ENCODE measurements around the gene SARDH. TPM values are rescaled to one million over a fixed set of nuclear protein-coding genes. Genes with fewer than 3 reads are reported as not detected.
A peak's percentile ranks its signal among the peaks of the same experiment; 100 is the strongest.

SARDH gene
- total and polyA plus RNA-seq, 2 donors (not counting 1 experiment from before 2014, with no cell fraction given): 2.5 to 4.8 TPM

GRCh38 chr9:133710661-133711427, 27.3 kb downstream of the SARDH start:
- H3K4me1 ChIP-seq (ENCODE audit: control insufficient read depth, extremely low read depth, insufficient read depth, low read length): peaks cover 25% of the 10 kb centered on the region
- no peaks in the 10 kb centered on the region for H4K20me1 ChIP-seq (ENCODE audit: control insufficient read depth, extremely low read depth, insufficient read depth, low read length)
- H3K4me3 ChIP-seq (replicated peaks in 1 of 4; ENCODE audit: control extremely low read depth in 1 of 4, insufficient read depth in 1 of 4, low read depth in 3 of 4, low read length in 4 of 4): no peak overlapping the region
- H3K79me2 ChIP-seq (ENCODE audit: control insufficient read depth, insufficient read depth, low read length): no peaks in the 10 kb centered on the region
- DNase-seq (ENCODE audit: low read depth in 2 of 2): no peak
- no peak overlapping the region for H3K4me2 ChIP-seq (ENCODE audit: extremely low read depth, insufficient read depth, low read length)
- no peaks in the 10 kb centered on the region for H3K27me3 ChIP-seq (ENCODE audit: control insufficient read depth, insufficient read depth, low read length)
- H2AFZ ChIP-seq (ENCODE audit: low read length): peak overlapping the region; percentile 16
- peak overlapping the region; percentile 76 for H3K27ac ChIP-seq (ENCODE audit: insufficient read depth, low read length)
- no peaks in the 10 kb centered on the region for H3K9me3 ChIP-seq (ENCODE audit: control insufficient read depth, insufficient read depth, low read depth, low read length)
- TF ChIP-seq EZH2 (IDR thresholded peaks at IDR 0.05; ENCODE audit: low read length, missing control alignments) (no peak), CTCF (conservative IDR thresholded peaks at IDR 0.05 in 1 of 2, IDR thresholded peaks at IDR 0.05 in 1 of 2; ENCODE audit: low read depth in 1 of 2, low read length in 2 of 2) (no peak)
- no peaks in the 10 kb centered on the region for H3K36me3 ChIP-seq (ENCODE audit: control insufficient read depth, insufficient read depth, low read length)
- H3K9ac ChIP-seq (ENCODE audit: insufficient read depth, low read length): peak overlapping the region; percentile 51

DNA sequence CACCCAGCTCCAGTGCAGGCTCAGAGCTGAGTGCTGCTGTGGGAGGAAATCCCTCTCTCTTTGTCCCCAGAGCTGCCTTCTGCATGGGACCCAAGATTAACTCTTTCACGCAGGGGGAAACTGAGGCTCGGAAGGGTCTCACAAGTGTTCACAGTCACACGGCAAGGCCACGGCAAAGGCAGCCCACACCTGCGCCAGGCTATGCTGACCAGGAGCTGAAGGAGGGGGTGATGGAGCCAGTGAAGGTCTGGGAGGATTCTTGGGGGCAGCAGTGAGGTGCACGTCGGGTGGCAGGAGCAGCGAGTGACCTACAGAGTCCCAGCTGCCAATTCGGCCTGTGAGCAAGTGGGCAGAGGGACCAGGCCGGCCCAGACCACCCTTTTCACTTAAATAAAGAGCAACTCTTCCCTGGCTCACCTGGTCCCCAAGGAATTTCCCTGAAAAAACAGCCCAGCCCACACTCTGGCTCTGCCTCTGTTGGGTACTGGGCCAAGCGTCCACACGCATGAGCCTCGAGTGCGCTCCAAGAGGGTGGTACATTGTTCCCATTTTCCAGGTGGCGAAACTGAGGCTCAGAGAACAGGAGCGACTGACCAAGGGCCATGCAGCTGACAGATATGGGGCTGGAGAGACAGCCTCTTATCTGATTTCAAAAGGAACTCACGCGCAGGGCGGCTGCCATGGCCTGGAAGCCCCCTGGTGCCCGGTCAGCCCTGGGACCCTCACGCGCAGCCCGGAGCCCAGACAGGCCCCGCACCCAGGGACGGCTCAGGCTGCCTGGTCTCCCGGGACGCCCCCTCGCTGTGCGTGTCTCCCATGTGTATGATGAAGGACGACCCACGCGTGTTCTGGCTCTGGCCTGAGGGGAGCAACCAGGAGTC, 28.2 kb downstream of the SARDH start:
- Histone ChIP-seq H3K27ac (ENCODE audit: insufficient read depth, low read length) (no peak overlapping the region), H3K9me3 (ENCODE audit: control insufficient read depth, insufficient read depth, low read depth, low read length) (no peaks in the 10 kb centered on the region), H3K79me2 (ENCODE audit: control insufficient read depth, insufficient read depth, low read length) (no peaks in the 10 kb centered on the region), H4K20me1 (ENCODE audit: control insufficient read depth, extremely low read depth, insufficient read depth, low read length) (no peaks in the 10 kb centered on the region), H3K36me3 (ENCODE audit: control insufficient read depth, insufficient read depth, low read length) (no peaks in the 10 kb centered on the region), H3K27me3 (ENCODE audit: control insufficient read depth, insufficient read depth, low read length) (no peaks in the 10 kb centered on the region), H3K4me3 (replicated peaks in 1 of 4; ENCODE audit: control extremely low read depth in 1 of 4, insufficient read depth in 1 of 4, low read depth in 3 of 4, low read length in 4 of 4) (no peak overlapping the region), H3K4me1 (ENCODE audit: control insufficient read depth, extremely low read depth, insufficient read depth, low read length) (peaks cover 19% of the 10 kb centered on the region), H3K9ac (ENCODE audit: insufficient read depth, low read length) (no peak overlapping the region), H2AFZ (ENCODE audit: low read length) (no peak overlapping the region), H3K4me2 (ENCODE audit: extremely low read depth, insufficient read depth, low read length) (no peak overlapping the region)
- DNase-seq (ENCODE audit: low read depth in 2 of 2): no peak
- TF ChIP-seq EZH2 (IDR thresholded peaks at IDR 0.05; ENCODE audit: low read length, missing control alignments) (no peak), CTCF (conservative IDR thresholded peaks at IDR 0.05 in 1 of 2, IDR thresholded peaks at IDR 0.05 in 1 of 2; ENCODE audit: low read depth in 1 of 2, low read length in 2 of 2) (no peak)

GRCh38 chr9:133709015-133709611, 29.0 kb downstream of the SARDH start:
- Histone ChIP-seq H3K79me2 (ENCODE audit: control insufficient read depth, insufficient read depth, low read length) (no peaks in the 10 kb centered on the region), H4K20me1 (ENCODE audit: control insufficient read depth, extremely low read depth, insufficient read depth, low read length) (no peaks in the 10 kb centered on the region), H3K4me1 (ENCODE audit: control insufficient read depth, extremely low read depth, insufficient read depth, low read length) (peaks cover 17% of the 10 kb centered on the region), H3K9me3 (ENCODE audit: control insufficient read depth, insufficient read depth, low read depth, low read length) (no peaks in the 10 kb centered on the region), H2AFZ (ENCODE audit: low read length) (no peak overlapping the region), H3K27me3 (ENCODE audit: control insufficient read depth, insufficient read depth, low read length) (no peaks in the 10 kb centered on the region), H3K4me2 (ENCODE audit: extremely low read depth, insufficient read depth, low read length) (no peak overlapping the region), H3K36me3 (ENCODE audit: control insufficient read depth, insufficient read depth, low read length) (no peaks in the 10 kb centered on the region), H3K9ac (ENCODE audit: insufficient read depth, low read length) (no peak overlapping the region), H3K27ac (ENCODE audit: insufficient read depth, low read length) (no peak overlapping the region), H3K4me3 (replicated peaks in 1 of 4; ENCODE audit: control extremely low read depth in 1 of 4, insufficient read depth in 1 of 4, low read depth in 3 of 4, low read length in 4 of 4) (no peak overlapping the region)
- TF ChIP-seq EZH2 (IDR thresholded peaks at IDR 0.05; ENCODE audit: low read length, missing control alignments): no peak
- no peak for TF ChIP-seq CTCF (conservative IDR thresholded peaks at IDR 0.05 in 1 of 2, IDR thresholded peaks at IDR 0.05 in 1 of 2; ENCODE audit: low read depth in 1 of 2, low read length in 2 of 2)
- DNase-seq (ENCODE audit: low read depth in 2 of 2): no peak

All from fibroblast of lung (primary cell).